ENCODE data around the gene OR13C9. TPM values are rescaled to one million over a fixed set of nuclear protein-coding genes. Genes with fewer than 3 reads are reported as not detected.

Gene OR13C9
- total and polyA plus RNA-seq, 2 of the 13 experiments (the other 11 are each of a cell fraction or from before 2014, with no cell fraction given), result not detected

DNA sequence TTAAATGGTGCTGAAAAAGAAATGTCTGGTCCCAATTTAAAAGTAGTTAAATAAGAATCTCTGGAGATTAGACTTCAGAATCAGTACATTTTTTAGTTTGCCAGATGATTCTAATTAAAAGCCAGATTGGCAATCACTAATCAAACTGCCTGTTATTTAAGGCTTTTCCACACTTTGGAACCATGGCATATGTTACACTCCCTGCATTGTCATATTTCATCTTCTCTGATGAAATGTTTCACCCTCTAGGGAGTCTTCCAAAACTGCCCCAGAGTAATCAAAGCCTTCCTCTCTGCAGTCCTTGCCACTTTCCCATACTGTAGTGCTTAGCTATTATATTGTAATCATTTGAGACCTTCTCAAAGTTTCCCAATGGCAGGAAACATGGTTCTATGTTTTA is 17.5 kb upstream of the OR13C9 start:
- Histone ChIP-seq H3K27me3 (ENCODE audit: control insufficient read depth in 1 of 2, insufficient read depth in 2 of 2, low read length in 2 of 2) (no peaks in the 10 kb centered on the region), H2AFZ (ENCODE audit: low read length) (no peak overlapping the region), H4K20me1 (ENCODE audit: insufficient read depth, low read length) (no peaks in the 10 kb centered on the region), H3K4me2 (ENCODE audit: low read depth, low read length) (no peak overlapping the region), H3K27ac (ENCODE audit: extremely low read length, insufficient read depth, low read length) (no peak overlapping the region), H3K4me1 (ENCODE audit: insufficient read depth, low read length) (no peaks in the 10 kb centered on the region), H3K4me3 (replicated peaks in 1 of 3; ENCODE audit: insufficient read depth in 1 of 3, low read depth in 2 of 3, low read length in 3 of 3) (no peak overlapping the region), H3K36me3 (replicated peaks in 1 of 2; ENCODE audit: control insufficient read depth in 1 of 2, insufficient read depth in 2 of 2, low read length in 2 of 2) (no peaks in the 10 kb centered on the region), H3K79me2 (ENCODE audit: insufficient read depth, low read length) (no peaks in the 10 kb centered on the region), H3K9ac (ENCODE audit: insufficient read depth, low read depth, low read length) (no peak overlapping the region), H3K9me3 (ENCODE audit: low read length) (no peaks in the 10 kb centered on the region; the same call in 1 of the 2 replicates)
- DNase-seq (ENCODE audit: low spot score), result no peak
- in situ Hi-C loops (cut with HindIII; ENCODE audit: extremely low pct_ligation_motif_present, low pct_unique_long_range_greater_than_20kb) (no loop called here), intact Hi-C loops (cut with micrococcal nuclease; ENCODE audit: unreplicated experiment) (no loop called here)
- no peak for FAIRE-seq
- no TSS peak for BruUV-seq (replicated peaks)
- no peak for TF ChIP-seq CC2D1A (CRISPR knock-in tag; IDR thresholded peaks at IDR 0.05)
- TF ChIP-seq, protein P1, sequence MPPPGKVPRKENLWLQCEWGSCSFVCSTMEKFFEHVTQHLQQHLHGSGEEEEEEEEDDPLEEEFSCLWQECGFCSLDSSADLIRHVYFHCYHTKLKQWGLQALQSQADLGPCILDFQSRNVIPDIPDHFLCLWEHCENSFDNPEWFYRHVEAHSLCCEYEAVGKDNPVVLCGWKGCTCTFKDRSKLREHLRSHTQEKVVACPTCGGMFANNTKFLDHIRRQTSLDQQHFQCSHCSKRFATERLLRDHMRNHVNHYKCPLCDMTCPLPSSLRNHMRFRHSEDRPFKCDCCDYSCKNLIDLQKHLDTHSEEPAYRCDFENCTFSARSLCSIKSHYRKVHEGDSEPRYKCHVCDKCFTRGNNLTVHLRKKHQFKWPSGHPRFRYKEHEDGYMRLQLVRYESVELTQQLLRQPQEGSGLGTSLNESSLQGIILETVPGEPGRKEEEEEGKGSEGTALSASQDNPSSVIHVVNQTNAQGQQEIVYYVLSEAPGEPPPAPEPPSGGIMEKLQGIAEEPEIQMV (CRISPR knock-in tag; IDR thresholded peaks at IDR 0.05; ENCODE audit: low read depth), result no peak
- no peak for TF ChIP-seq ATF7-NPFF (CRISPR knock-in tag; IDR thresholded peaks at IDR 0.05; ENCODE audit: low read depth)
- TF ChIP-seq AGO1 (IDR thresholded peaks at IDR 0.05; ENCODE audit: low read depth, low read length, poor library complexity, severe bottlenecking), result no peak
- no peak for TF ChIP-seq SOX6 (IDR thresholded peaks at IDR 0.05)
- TF ChIP-seq SOX6 (CRISPR knock-in tag; IDR thresholded peaks at IDR 0.05), result no peak
- TF ChIP-seq ZNF556 (CRISPR knock-in tag; IDR thresholded peaks at IDR 0.05; ENCODE audit: borderline replicate concordance), result no peak
- TF ChIP-seq, protein P2, sequence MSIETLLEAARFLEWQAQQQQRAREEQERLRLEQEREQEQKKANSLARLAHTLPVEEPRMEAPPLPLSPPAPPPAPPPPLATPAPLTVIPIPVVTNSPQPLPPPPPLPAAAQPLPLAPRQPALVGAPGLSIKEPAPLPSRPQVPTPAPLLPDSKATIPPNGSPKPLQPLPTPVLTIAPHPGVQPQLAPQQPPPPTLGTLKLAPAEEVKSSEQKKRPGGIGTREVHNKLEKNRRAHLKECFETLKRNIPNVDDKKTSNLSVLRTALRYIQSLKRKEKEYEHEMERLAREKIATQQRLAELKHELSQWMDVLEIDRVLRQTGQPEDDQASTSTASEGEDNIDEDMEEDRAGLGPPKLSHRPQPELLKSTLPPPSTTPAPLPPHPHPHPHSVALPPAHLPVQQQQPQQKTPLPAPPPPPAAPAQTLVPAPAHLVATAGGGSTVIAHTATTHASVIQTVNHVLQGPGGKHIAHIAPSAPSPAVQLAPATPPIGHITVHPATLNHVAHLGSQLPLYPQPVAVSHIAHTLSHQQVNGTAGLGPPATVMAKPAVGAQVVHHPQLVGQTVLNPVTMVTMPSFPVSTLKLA (IDR thresholded peaks at IDR 0.05), result no peak
- TF ChIP-seq MED8 (CRISPR knock-in tag; IDR thresholded peaks at IDR 0.05; ENCODE audit: insufficient replicate concordance), result no peak
- TF ChIP-seq HCFC1 (IDR thresholded peaks at IDR 0.05; ENCODE audit: low read depth, low read length), result no peak
- no peak for TF ChIP-seq KDM5A (IDR thresholded peaks at IDR 0.05; ENCODE audit: borderline replicate concordance, low read length)
- no peak for TF ChIP-seq ZNF30 (CRISPR knock-in tag; IDR thresholded peaks at IDR 0.05)
- no peak for TF ChIP-seq ZNF790 (CRISPR knock-in tag; IDR thresholded peaks at IDR 0.05; ENCODE audit: borderline replicate concordance)
- TF ChIP-seq FOSL1 (CRISPR knock-in tag; IDR thresholded peaks at IDR 0.05; ENCODE audit: borderline replicate concordance), result no peak
- TF ChIP-seq NFE2L1 (CRISPR knock-in tag; IDR thresholded peaks at IDR 0.05; ENCODE audit: borderline replicate concordance), result no peak
- TF ChIP-seq ZNF205 (CRISPR knock-in tag; IDR thresholded peaks at IDR 0.05), result no peak
- TF ChIP-seq, protein P3, sequence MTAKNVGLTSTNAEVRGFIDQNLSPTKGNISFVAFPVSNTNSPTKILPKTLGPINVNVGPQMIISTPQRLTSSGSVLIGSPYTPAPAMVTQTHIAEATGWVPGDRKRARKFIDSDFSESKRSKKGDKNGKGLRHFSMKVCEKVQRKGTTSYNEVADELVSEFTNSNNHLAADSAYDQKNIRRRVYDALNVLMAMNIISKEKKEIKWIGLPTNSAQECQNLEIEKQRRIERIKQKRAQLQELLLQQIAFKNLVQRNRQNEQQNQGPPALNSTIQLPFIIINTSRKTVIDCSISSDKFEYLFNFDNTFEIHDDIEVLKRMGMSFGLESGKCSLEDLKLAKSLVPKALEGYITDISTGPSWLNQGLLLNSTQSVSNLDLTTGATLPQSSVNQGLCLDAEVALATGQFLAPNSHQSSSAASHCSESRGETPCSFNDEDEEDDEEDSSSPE (CRISPR knock-in tag; IDR thresholded peaks at IDR 0.05), result no peak
- TF ChIP-seq, protein P4, sequence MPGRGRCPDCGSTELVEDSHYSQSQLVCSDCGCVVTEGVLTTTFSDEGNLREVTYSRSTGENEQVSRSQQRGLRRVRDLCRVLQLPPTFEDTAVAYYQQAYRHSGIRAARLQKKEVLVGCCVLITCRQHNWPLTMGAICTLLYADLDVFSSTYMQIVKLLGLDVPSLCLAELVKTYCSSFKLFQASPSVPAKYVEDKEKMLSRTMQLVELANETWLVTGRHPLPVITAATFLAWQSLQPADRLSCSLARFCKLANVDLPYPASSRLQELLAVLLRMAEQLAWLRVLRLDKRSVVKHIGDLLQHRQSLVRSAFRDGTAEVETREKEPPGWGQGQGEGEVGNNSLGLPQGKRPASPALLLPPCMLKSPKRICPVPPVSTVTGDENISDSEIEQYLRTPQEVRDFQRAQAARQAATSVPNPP (CRISPR knock-in tag; IDR thresholded peaks at IDR 0.05), result no peak
- no peak for TF ChIP-seq JUN (CRISPR knock-in tag; IDR thresholded peaks at IDR 0.05)
- TF ChIP-seq, protein P5, sequence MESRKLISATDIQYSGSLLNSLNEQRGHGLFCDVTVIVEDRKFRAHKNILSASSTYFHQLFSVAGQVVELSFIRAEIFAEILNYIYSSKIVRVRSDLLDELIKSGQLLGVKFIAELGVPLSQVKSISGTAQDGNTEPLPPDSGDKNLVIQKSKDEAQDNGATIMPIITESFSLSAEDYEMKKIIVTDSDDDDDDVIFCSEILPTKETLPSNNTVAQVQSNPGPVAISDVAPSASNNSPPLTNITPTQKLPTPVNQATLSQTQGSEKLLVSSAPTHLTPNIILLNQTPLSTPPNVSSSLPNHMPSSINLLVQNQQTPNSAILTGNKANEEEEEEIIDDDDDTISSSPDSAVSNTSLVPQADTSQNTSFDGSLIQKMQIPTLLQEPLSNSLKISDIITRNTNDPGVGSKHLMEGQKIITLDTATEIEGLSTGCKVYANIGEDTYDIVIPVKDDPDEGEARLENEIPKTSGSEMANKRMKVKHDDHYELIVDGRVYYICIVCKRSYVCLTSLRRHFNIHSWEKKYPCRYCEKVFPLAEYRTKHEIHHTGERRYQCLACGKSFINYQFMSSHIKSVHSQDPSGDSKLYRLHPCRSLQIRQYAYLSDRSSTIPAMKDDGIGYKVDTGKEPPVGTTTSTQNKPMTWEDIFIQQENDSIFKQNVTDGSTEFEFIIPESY (CRISPR knock-in tag; IDR thresholded peaks at IDR 0.05), result no peak
- ChIA-PET POLR2A (no interaction called here), CTCF (ENCODE audit: low intra/inter-chr PET ratio, low total read pairs) (no interaction called here)
- ATAC-seq, result no peak

Data from HepG2 (cell line).